HL-60/S4 (cell line): Measurements from ENCODE around the gene HIPK1.

Source experiments
- in situ Hi-C: fragments of 300-500 bp; cut with MboI; formaldehyde crosslinking; loops from 2 replicates; pipeline ENCODE4 v1.14.3; 2022; ENCODE audit warnings: low sequenced_read_pairs

The HIPK1 gene

GRCh38 chr1:113928941-113929749 lies at the start of gene HIPK1:
TSS of gene HIPK1 (plus strand) at chr1:113929324.
- in situ Hi-C loops, result no loop called here

GRCh38 chr1:113879739-113880038 lies 49.4 kb upstream of the HIPK1 start:
- in situ Hi-C loops, result no loop called here

- in situ Hi-C loops, result no loop called here
Observed at GRCh38 chr1:113881661-113882060, 47.5 kb upstream of the HIPK1 start.

GRCh38 chr1:113886417-113887401 lies 42.4 kb upstream of the HIPK1 start:
- in situ Hi-C loops, result no loop called here

- in situ Hi-C loops, result no loop called here
Observed at GRCh38 chr1:113887402-113888175, 41.5 kb upstream of the HIPK1 start, which contains the start of gene BCL2L15. TSS of gene BCL2L15 (minus strand) at chr1:113887581. CDS start at chr1:113887375, 206 bp downstream.

GRCh38 chr1:113890816-113891215 lies 38.3 kb upstream of the HIPK1 start:
- in situ Hi-C loops, result no loop called here

GRCh38 chr1:113891631-113892220 lies 37.4 kb upstream of the HIPK1 start:
- in situ Hi-C loops, result no loop called here

- in situ Hi-C loops, result no loop called here
Observed at GRCh38 chr1:113893267-113893666, 35.9 kb upstream of the HIPK1 start.

GRCh38 chr1:113895098-113895497 lies 34.0 kb upstream of the HIPK1 start:
- in situ Hi-C loops, result no loop called here

- in situ Hi-C loops, result no loop called here
Observed at GRCh38 chr1:113895961-113896360, 33.2 kb upstream of the HIPK1 start.

GRCh38 chr1:113898241-113898814 lies 30.8 kb upstream of the HIPK1 start:
- in situ Hi-C loops, result no loop called here

- in situ Hi-C loops, result no loop called here
Observed at GRCh38 chr1:113899111-113899510, 30.0 kb upstream of the HIPK1 start.

- in situ Hi-C loops, result loop anchor here (5.0 kb wide), 1 partner anchor 64 kb away; no protein-coding TSS in a partner anchor
Observed at GRCh38 chr1:113901191-113901590, 27.9 kb upstream of the HIPK1 start.

- in situ Hi-C loops, result loop anchor here (5.0 kb wide), 1 partner anchor 66 kb away; no protein-coding TSS in a partner anchor
Observed at GRCh38 chr1:113903501-113904292, 25.4 kb upstream of the HIPK1 start.

GRCh38 chr1:113904293-113904673 lies 24.8 kb upstream of the HIPK1 start:
- in situ Hi-C loops, result loop anchor here (5.0 kb wide), 1 partner anchor 67 kb away; no protein-coding TSS in a partner anchor

GRCh38 chr1:113904674-113905434 lies 24.3 kb upstream of the HIPK1 start, which contains the start of the genes AP4B1 and DCLRE1B:
TSS of gene AP4B1 (minus strand) at chr1:113904799. CDS start at chr1:113904717, 82 bp downstream.
TSS of gene DCLRE1B (plus strand) at chr1:113905326. CDS start at chr1:113905587, 261 bp downstream.
- in situ Hi-C loops, result loop anchor here (5.0 kb wide), 1 partner anchor 68 kb away; no protein-coding TSS in a partner anchor

GRCh38 chr1:113905435-113905861 lies 23.7 kb upstream of the HIPK1 start:
- in situ Hi-C loops, result no loop called here
